RWPE2 (cell line): ENCODE results near the gene CD2.

ENCODE experiments used
- ATAC-seq: fragments of 200-7000 bp; cut with Tn5 transposase; 3 replicates; pipeline ENCODE4 v1.9.1; 2021; ENCODE audit warnings: low read depth
- DNase-seq: peaks from one replicate; pipeline ENCODE4 v3.0.0-alpha.2; 2020; ENCODE audit warnings: low spot score
- H3K27ac ChIP-seq: fragments of 450-650 bp; 2 replicates; pipeline ENCODE4 v1.5.1; 2017; ENCODE audit warnings: mild to moderate bottlenecking; ENCODE audit not compliant: poor library complexity, severe bottlenecking
- H3K27me3 ChIP-seq: fragments of 250-450 bp; sonication (Bioruptor Pico); 2 replicates; pipeline ENCODE4 v1.5.1; 2021; ENCODE audit warnings: mild to moderate bottlenecking, moderate library complexity; ENCODE audit not compliant: insufficient read depth, poor library complexity, severe bottlenecking
- H3K36me3 ChIP-seq: fragments of 250-450 bp; sonication (Bioruptor Pico); 2 replicates; pipeline ENCODE4 v1.5.1; 2020; ENCODE audit warnings: low read depth, mild to moderate bottlenecking, moderate library complexity
- H3K4me1 ChIP-seq: fragments of 250-450 bp; sonication (Bioruptor Pico); 2 replicates; pipeline ENCODE4 v1.5.1; 2021; ENCODE audit warnings: mild to moderate bottlenecking, moderate library complexity; ENCODE audit not compliant: insufficient read depth, poor library complexity, severe bottlenecking
- H3K4me3 ChIP-seq: fragments of 250-450 bp; sonication (Bioruptor Pico); 2 replicates; pipeline ENCODE4 v1.5.1; 2021; ENCODE audit warnings: mild to moderate bottlenecking, moderate library complexity; ENCODE audit not compliant: severe bottlenecking
- H3K9me3 ChIP-seq: fragments of 250-450 bp; sonication (Bioruptor Pico); 2 replicates; pipeline ENCODE4 v1.5.1; 2021; ENCODE audit warnings: mild to moderate bottlenecking, moderate library complexity; ENCODE audit not compliant: severe bottlenecking
- CTCF ChIP-seq: fragments of 450-650 bp; IDR thresholded peaks from one replicate; pipeline ENCODE4 v1.5.1; 2017; ENCODE audit warnings: mild to moderate bottlenecking, moderate library complexity; ENCODE audit not compliant: poor library complexity, severe bottlenecking

CD2 gene

GRCh38 chr1:116769104-116769452 is 14.8 kb downstream of the CD2 start:
- Histone ChIP-seq H3K36me3 (no peaks in the 10 kb centered on the region), H3K27me3 (no peaks in the 10 kb centered on the region), H3K4me3 (no peak overlapping the region), H3K9me3 (no peaks in the 10 kb centered on the region), H3K27ac (no peak overlapping the region), H3K4me1 (peaks cover 6% of the 10 kb centered on the region)
- TF ChIP-seq CTCF, result no peak
- DNase-seq, result no peak
- ATAC-seq, result no peak

GRCh38 chr1:116769561-116769977 is 15.3 kb downstream of the CD2 start:
- TF ChIP-seq CTCF, result no peak
- no peaks in the 10 kb centered on the region for H3K9me3 ChIP-seq
- H3K4me1 ChIP-seq, result peaks cover 6% of the 10 kb centered on the region
- H3K36me3 ChIP-seq, result no peaks in the 10 kb centered on the region
- H3K27ac ChIP-seq, result no peak overlapping the region
- ATAC-seq, result peak; percentile 42; the same call in 1 of the 3 replicates
- no peak for DNase-seq
- H3K27me3 ChIP-seq, result no peaks in the 10 kb centered on the region
- H3K4me3 ChIP-seq, result no peak overlapping the region

GRCh38 chr1:116769994-116770393 is 15.8 kb downstream of the CD2 start:
- ATAC-seq (no peak), DNase-seq (no peak)
- Histone ChIP-seq H3K27ac (no peak overlapping the region), H3K9me3 (no peaks in the 10 kb centered on the region), H3K4me3 (no peak overlapping the region), H3K4me1 (peaks cover 6% of the 10 kb centered on the region), H3K27me3 (no peaks in the 10 kb centered on the region), H3K36me3 (no peaks in the 10 kb centered on the region)
- TF ChIP-seq CTCF, result no peak

- H3K4me1 ChIP-seq, result peaks cover 6% of the 10 kb centered on the region
- H3K27ac ChIP-seq, result no peak overlapping the region
- DNase-seq (no peak), ATAC-seq (no peak)
- H3K4me3 ChIP-seq, result no peak overlapping the region
- H3K27me3 ChIP-seq, result no peaks in the 10 kb centered on the region
- no peaks in the 10 kb centered on the region for H3K36me3 ChIP-seq
- TF ChIP-seq CTCF, result no peak
- no peaks in the 10 kb centered on the region for H3K9me3 ChIP-seq
Measured at GRCh38 chr1:116770625-116771024, 16.4 kb downstream of the CD2 start.

- Histone ChIP-seq H3K4me3 (no peak overlapping the region), H3K27me3 (no peaks in the 10 kb centered on the region), H3K36me3 (no peaks in the 10 kb centered on the region), H3K9me3 (no peaks in the 10 kb centered on the region), H3K4me1 (peaks cover 6% of the 10 kb centered on the region), H3K27ac (no peak overlapping the region)
- no peak for DNase-seq
- TF ChIP-seq CTCF, result no peak
- no peak for ATAC-seq
Measured at GRCh38 chr1:116771997-116772647, 17.9 kb downstream of the CD2 start.
